ENCODE measurements around the gene PTPRCAP. TPM values are rescaled to one million over a fixed set of nuclear protein-coding genes. Genes with fewer than 3 reads are reported as not detected.

Gene PTPRCAP
- total and polyA plus RNA-seq, 4 donors, result 8.8 to 19.0 (median 12.3) TPM

DNA sequence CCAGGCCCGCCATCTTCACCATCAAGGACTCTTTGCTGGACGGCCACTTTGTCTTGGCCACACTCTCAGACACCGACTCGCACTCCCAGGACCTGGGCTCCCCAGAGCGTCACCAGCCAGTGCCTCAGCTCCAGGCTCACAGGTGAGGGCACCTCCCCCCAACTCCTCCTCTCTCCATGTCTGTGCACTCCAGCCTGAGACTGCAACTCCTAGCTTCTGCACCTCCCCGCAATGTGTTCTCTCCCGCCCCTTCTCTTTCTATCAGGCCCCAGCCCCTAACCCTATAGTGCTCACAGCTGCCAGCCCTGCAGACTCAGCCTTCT, 41.3 kb downstream of the PTPRCAP start:
- Histone ChIP-seq H3K4me3 (no peak overlapping the region), H3K27me3 (ENCODE audit: control insufficient read depth in 3 of 3, insufficient read depth in 3 of 3, low read length in 2 of 3) (no peaks in the 10 kb centered on the region), H3K9me3 (ENCODE audit: control insufficient read depth in 4 of 4, insufficient read depth in 3 of 4, low read length in 3 of 4) (no peaks in the 10 kb centered on the region), H3K36me3 (ENCODE audit: control insufficient read depth in 4 of 4, insufficient read depth in 4 of 4, low read length in 4 of 4) (peaks cover 6 to 40% (median 25%) of the 10 kb centered on the region in 4 donors), H3K9ac (ENCODE audit: insufficient read depth in 1 of 2, low read length in 2 of 2) (no peak overlapping the region), H3K27ac (ENCODE audit: low read depth in 1 of 2, low read length in 1 of 2) (no peak overlapping the region), H3K4me1 (ENCODE audit: control insufficient read depth in 5 of 5, insufficient read depth in 5 of 5, low read length in 5 of 5) (peaks cover 5 to 28% (median 10%) of the 10 kb centered on the region in 5 donors)
- TF ChIP-seq, protein P1, sequence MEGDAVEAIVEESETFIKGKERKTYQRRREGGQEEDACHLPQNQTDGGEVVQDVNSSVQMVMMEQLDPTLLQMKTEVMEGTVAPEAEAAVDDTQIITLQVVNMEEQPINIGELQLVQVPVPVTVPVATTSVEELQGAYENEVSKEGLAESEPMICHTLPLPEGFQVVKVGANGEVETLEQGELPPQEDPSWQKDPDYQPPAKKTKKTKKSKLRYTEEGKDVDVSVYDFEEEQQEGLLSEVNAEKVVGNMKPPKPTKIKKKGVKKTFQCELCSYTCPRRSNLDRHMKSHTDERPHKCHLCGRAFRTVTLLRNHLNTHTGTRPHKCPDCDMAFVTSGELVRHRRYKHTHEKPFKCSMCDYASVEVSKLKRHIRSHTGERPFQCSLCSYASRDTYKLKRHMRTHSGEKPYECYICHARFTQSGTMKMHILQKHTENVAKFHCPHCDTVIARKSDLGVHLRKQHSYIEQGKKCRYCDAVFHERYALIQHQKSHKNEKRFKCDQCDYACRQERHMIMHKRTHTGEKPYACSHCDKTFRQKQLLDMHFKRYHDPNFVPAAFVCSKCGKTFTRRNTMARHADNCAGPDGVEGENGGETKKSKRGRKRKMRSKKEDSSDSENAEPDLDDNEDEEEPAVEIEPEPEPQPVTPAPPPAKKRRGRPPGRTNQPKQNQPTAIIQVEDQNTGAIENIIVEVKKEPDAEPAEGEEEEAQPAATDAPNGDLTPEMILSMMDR (IDR thresholded peaks at IDR 0.05; ENCODE audit: control extremely low read depth, extremely low read depth), result no peak
- 92 to 95% methylated on average over 7 of the region's 7 CpGs for WGBS, 2 donors
- no peak for ATAC-seq (ENCODE audit: insufficient read depth, low FRiP score)
- DNase-seq, result no peak

DNA sequence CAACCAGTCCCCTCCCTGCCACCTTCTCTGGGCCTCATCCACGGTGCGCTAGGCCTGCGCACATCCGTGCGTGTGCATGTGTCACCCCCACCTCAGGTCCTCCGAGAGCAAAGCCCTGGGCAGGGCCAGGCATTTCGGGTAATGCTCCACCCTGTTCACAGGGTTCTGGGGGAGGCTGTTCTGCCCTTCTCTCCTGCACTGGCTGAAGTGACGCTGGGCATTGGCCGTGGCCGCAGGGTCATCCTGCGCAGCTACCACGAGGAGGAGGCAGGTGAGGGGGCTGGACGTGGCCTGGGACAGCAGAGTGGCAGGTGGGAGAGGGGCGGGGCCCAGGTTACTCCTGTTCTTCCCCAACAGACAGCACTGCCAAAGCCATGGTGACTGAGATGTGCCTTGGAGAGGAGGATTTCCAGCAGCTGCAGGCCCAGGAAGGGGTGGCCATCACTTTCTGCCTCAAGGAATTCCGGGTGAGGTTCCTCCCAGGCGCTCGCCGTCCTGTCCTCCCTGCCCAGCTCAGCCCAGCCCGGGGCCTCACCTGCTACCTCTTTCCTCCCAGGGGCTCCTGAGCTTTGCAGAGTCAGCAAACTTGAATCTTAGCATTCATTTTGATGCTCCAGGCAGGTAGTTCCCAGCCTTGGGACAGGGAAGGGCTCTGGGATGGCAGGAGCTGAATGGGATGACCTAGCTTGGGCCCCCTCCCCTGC, 41.8 kb downstream of the PTPRCAP start:
- Histone ChIP-seq H3K27ac (ENCODE audit: low read depth in 1 of 2, low read length in 1 of 2) (peak overlapping the region in 1 of 2 donors; percentile 9), H3K4me1 (ENCODE audit: control insufficient read depth in 5 of 5, insufficient read depth in 5 of 5, low read length in 5 of 5) (peaks cover 5 to 30% (median 12%) of the 10 kb centered on the region in 5 donors), H3K9me3 (ENCODE audit: control insufficient read depth in 4 of 4, insufficient read depth in 3 of 4, low read length in 3 of 4) (no peaks in the 10 kb centered on the region), H3K27me3 (ENCODE audit: control insufficient read depth in 3 of 3, insufficient read depth in 3 of 3, low read length in 2 of 3) (no peaks in the 10 kb centered on the region), H3K36me3 (ENCODE audit: control insufficient read depth in 4 of 4, insufficient read depth in 4 of 4, low read length in 4 of 4) (peaks cover 6 to 40% (median 25%) of the 10 kb centered on the region in 4 donors), H3K9ac (ENCODE audit: insufficient read depth in 1 of 2, low read length in 2 of 2) (no peak overlapping the region), H3K4me3 (no peak overlapping the region)
- TF ChIP-seq, protein P1 (IDR thresholded peaks at IDR 0.05; ENCODE audit: control extremely low read depth, extremely low read depth), result no peak
- DNase-seq, result no peak
- ATAC-seq (ENCODE audit: insufficient read depth, low FRiP score), result no peak
- WGBS, 2 donors, result 88 to 93% methylated on average over 19 of the region's 19 CpGs

DNA sequence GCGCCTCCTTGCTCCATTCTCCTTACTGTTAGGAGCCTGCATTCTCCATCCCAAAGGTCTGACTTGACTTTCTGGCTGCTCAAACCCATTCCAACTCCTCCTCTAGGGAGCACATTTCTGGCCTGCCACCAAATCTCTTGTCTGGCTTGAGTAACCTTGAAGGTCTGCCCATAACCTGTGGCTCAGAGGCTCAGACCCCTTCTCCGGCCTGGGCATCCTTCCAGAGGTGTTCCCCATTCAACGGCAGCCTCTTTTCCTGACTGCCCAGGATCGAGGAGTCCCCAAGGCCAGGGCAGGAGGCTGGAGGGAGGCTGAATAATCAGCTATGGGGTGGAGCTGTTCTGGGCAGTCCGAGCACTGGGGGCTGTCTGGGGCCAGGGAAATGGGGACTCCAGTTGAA, 43.5 kb downstream of the PTPRCAP start:
- Histone ChIP-seq H3K4me1 (ENCODE audit: control insufficient read depth in 5 of 5, insufficient read depth in 5 of 5, low read length in 5 of 5) (peaks cover 0 to 20% (median 7%) of the 10 kb centered on the region in 5 donors), H3K9me3 (ENCODE audit: control insufficient read depth in 4 of 4, insufficient read depth in 3 of 4, low read length in 3 of 4) (no peaks in the 10 kb centered on the region), H3K36me3 (ENCODE audit: control insufficient read depth in 4 of 4, insufficient read depth in 4 of 4, low read length in 4 of 4) (peaks cover 2 to 34% (median 17%) of the 10 kb centered on the region in 4 donors), H3K27ac (ENCODE audit: low read depth in 1 of 2, low read length in 1 of 2) (no peak overlapping the region), H3K27me3 (ENCODE audit: control insufficient read depth in 3 of 3, insufficient read depth in 3 of 3, low read length in 2 of 3) (no peaks in the 10 kb centered on the region), H3K4me3 (no peak overlapping the region), H3K9ac (ENCODE audit: insufficient read depth in 1 of 2, low read length in 2 of 2) (no peak overlapping the region)
- DNase-seq (no peak), ATAC-seq (ENCODE audit: insufficient read depth, low FRiP score) (no peak)
- TF ChIP-seq, protein P1 (IDR thresholded peaks at IDR 0.05; ENCODE audit: control extremely low read depth, extremely low read depth), result no peak
- WGBS, 2 donors, result 83 to 89% methylated on average over 5 of the region's 5 CpGs
